Adipocyte (in vitro differentiated cells): ENCODE measurements around the gene FILIP1.

ENCODE experiments used
- DNase-seq: peaks from one replicate; pipeline ENCODE4 v3.0.0-alpha.2; 2015; ENCODE audit warnings: low read depth
- H3K27me3 ChIP-seq: replicated peaks from 2 replicates; pipeline ENCODE4 v1.7.0; 2013; ENCODE audit warnings: mild to moderate bottlenecking, low read length, moderate library complexity; ENCODE audit not compliant: control insufficient read depth, insufficient read depth
- H3K36me3 ChIP-seq: 2 replicates; pipeline ENCODE4 v1.7.0; 2013; ENCODE audit warnings: low read length, mild to moderate bottlenecking, moderate library complexity; ENCODE audit not compliant: control insufficient read depth, insufficient read depth, severe bottlenecking
- H3K4me1 ChIP-seq: 2 replicates; pipeline ENCODE4 v1.7.0; 2013; ENCODE audit warnings: mild to moderate bottlenecking, low read length, moderate library complexity; ENCODE audit not compliant: control insufficient read depth, insufficient read depth
- H3K4me3 ChIP-seq: 2 replicates; pipeline ENCODE4 v1.7.0; 2013; ENCODE audit warnings: mild to moderate bottlenecking, low read length, moderate library complexity
- H3K9ac ChIP-seq: 2 replicates; pipeline ENCODE4 v1.7.0; 2013; ENCODE audit warnings: mild to moderate bottlenecking, low read length, moderate library complexity
- H3K9me3 ChIP-seq: 2 replicates; pipeline ENCODE4 v1.7.0; 2013; ENCODE audit warnings: mild to moderate bottlenecking, low read length, moderate library complexity; ENCODE audit not compliant: control insufficient read depth

The FILIP1 gene

DNA sequence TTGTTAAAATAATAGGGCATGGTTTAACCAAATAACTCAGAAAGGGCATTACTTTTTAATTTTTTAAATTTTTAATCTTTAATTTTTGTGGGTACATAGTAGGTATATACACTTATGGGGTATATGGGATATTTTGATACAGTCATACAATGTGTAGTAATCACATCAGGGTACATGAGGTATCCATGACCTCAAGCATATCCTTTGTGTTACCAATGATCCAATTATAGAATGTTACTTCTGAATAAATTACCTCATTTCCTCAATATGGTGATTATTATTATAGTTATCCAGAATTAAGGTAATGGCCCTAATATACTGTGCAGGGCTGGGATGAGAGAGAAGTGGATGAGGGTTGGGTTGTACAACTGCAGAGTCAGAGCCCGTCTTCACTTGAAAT, 163.9 kb downstream of the FILIP1 start:
- no peaks in the 10 kb centered on the region for H3K27me3 ChIP-seq
- peaks cover 13% of the 10 kb centered on the region for H3K4me1 ChIP-seq
- no peak for DNase-seq
- H3K9ac ChIP-seq, result no peak overlapping the region
- H3K9me3 ChIP-seq, result no peaks in the 10 kb centered on the region
- no peak overlapping the region for H3K4me3 ChIP-seq
- H3K36me3 ChIP-seq, result no peaks in the 10 kb centered on the region

DNA sequence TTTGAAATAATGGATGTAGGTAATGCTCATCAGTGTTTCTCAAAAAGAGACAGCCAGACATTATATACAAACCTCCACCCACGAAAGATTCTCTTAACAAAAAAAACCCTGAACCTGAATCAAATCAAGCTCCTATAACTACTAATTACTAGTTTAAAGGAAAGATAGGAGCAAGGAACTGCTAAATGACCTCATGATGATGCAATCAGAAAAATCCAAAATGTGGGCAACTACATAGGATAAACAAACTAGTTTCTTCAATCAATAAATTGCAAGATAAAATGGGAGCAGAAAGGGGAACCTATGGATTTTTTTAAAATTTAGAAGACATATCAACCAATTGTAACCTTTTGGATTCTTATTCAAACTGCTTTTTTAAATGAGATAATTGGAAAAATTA, 165.8 kb downstream of the FILIP1 start:
- H3K9ac ChIP-seq, result no peak overlapping the region
- H3K9me3 ChIP-seq, result no peaks in the 10 kb centered on the region
- peaks cover 3% of the 10 kb centered on the region for H3K4me1 ChIP-seq

DNA sequence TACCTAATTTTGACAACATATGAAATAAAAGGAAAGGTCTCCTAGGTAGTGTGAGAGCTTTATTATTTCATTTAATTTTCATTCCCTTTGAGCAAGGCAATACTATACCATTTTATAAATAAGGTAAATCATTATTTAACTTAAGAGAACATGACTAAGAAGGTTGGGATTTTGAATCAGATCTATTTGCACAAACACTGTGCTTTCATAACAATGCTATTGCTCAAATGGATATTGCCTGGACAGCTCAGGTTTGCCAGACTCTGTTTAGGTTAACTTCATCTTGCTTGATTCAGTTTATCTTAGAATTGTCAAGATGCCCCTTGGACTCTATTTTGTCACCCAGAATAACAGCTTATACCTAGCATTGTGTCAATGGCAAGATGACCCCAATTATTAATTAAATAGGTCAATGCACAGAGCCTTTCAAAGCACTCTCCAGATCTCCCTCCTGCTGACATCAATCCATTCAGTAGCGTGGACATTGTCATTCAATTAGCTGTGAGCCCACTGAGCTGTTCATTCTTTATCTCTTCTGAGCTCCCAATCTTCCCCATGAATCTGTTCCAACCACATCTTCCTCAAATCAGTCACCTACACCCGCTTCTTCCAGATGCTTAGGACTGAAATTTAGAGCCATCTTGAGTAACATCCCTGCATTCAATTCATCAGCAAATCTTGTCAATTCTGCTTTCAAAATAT, 166.9 kb downstream of the FILIP1 start:
- Histone ChIP-seq H3K27me3 (no peaks in the 10 kb centered on the region), H3K36me3 (no peaks in the 10 kb centered on the region), H3K9me3 (no peaks in the 10 kb centered on the region), H3K4me3 (no peak overlapping the region), H3K4me1 (peaks cover 3% of the 10 kb centered on the region), H3K9ac (no peak overlapping the region)
- peak; percentile 42 for DNase-seq

More for the DNA sequence above, 165.8 kb downstream of the FILIP1 start:
- Histone ChIP-seq H3K4me3 (no peak overlapping the region), H3K27me3 (no peaks in the 10 kb centered on the region), H3K36me3 (no peaks in the 10 kb centered on the region)
- DNase-seq, result no peak

DNA sequence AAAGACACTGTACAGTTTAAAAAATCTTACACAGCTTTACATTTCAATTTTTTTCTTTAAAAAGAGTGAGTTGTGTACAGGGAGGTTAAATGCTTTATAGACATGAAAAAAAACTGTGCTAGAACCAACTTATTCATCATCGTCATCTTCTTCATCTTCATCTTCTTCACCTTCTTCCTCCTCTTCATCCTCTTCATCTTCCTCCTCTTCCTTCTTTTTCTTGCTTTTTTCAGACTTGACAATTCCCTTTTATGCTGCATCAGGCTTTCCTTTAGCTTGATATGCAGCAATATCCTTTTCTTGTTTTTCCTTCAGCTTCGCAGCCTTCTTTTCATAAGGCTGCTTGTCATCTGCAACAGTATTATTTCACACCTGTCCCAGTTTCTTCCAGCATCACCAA, 174.7 kb downstream of the FILIP1 start:
- Histone ChIP-seq H3K27me3 (no peaks in the 10 kb centered on the region), H3K4me3 (no peak overlapping the region)

DNA sequence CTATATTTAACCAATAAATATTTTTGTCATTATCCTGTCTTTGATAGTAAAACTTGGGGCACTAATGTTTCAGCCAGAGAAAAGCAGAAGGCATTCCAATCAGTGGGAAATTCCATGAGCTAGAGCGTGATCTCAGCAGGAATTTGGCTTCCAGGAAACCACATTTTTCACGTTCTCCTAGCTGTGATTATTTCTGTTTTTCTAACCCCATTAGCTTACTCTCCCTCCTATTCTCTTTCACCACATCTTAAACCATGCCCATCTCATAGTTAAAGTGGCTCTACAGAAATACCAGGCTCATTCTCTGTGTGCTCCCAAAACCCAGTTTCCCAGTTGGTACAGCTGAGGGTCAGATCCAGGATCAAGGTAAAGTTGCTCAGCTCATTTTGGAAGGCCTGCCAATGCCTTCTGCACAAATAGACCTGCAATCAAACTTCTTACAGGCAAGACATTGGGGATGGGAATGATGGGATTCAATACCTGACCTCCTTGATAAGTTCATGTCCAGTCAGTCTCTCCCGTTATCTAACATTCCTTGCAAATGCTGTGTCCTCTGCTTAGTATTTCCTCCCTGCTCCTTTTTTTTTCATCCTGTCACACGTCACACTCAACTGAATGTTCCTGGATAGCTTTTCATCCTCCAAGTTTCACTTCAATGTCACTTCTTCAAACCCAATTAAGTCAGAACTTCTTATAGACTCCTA, 175.9 kb downstream of the FILIP1 start:
- peak; percentile 71 for DNase-seq
- no peaks in the 10 kb centered on the region for H3K27me3 ChIP-seq

More for the DNA sequence above, 174.7 kb downstream of the FILIP1 start:
- Histone ChIP-seq H3K4me1 (peaks cover 13% of the 10 kb centered on the region), H3K9me3 (no peaks in the 10 kb centered on the region), H3K36me3 (no peaks in the 10 kb centered on the region), H3K9ac (no peak overlapping the region)
- DNase-seq, result no peak

DNA sequence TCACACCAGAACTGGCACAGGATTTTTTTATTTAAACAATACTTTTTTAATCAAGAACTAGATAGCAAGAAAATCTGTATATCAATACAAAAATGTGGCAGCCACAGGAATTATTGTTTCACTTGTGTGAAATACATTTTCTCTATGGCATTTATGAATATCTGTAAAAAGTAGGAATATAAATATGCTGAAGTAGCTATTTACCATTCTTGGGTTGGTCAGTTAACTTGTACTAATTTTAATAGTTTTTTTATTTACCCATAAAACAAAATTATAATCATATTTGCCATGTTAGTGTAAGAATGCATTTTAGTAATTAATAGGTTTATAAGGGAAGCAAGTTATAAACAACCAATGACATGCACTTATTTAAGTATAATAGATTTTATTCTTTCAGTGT, 177.6 kb downstream of the FILIP1 start:
- no peaks in the 10 kb centered on the region for H3K36me3 ChIP-seq
- DNase-seq, result no peak

More for the DNA sequence above, 175.9 kb downstream of the FILIP1 start:
- Histone ChIP-seq H3K4me3 (peak overlapping the region; percentile 22), H3K9ac (no peak overlapping the region), H3K9me3 (no peaks in the 10 kb centered on the region), H3K36me3 (no peaks in the 10 kb centered on the region), H3K4me1 (peaks cover 13% of the 10 kb centered on the region)

DNA sequence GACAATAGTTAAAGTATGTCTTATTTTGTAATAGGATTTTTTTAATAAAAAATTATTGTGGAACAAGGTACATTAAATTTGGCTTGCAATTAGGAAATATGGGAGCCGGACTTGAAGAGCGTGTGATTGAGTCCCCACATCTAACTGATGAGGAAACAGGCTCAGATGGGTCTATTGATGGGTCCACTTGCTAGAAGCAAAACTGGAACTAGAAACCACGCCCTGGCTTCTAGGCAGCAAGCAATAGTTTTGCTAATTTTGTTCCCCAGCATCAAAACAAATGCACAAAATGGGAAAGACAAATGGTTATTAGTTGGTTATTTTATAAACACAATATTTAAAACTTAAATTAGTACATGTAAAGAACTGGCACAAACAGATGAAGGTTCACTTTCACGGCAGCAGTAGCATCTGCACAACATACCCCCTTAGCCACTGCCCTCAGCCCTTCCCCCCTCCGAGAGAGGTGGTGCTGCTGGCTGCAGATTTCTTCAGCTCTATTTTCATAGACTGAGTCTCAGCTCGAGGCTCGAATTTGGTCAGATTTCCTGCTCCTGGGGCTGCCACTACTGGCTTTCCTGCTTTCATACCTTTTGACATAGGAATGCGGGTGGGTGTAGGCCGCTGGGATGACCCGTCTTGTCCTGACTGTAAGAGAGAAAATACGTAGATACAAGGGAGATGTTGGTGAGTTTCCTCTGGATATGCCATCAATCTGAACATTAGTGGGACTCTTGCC, 185.2 kb downstream of the FILIP1 start:
- no peak for DNase-seq
- no peak overlapping the region for H3K9ac ChIP-seq
- H3K4me3 ChIP-seq, result no peak overlapping the region
- H3K27me3 ChIP-seq, result no peaks in the 10 kb centered on the region
- H3K9me3 ChIP-seq, result no peaks in the 10 kb centered on the region
- no peaks in the 10 kb centered on the region for H3K36me3 ChIP-seq
- no peaks in the 10 kb centered on the region for H3K4me1 ChIP-seq

More for the DNA sequence above, 177.6 kb downstream of the FILIP1 start:
- Histone ChIP-seq H3K4me3 (no peak overlapping the region), H3K9me3 (no peaks in the 10 kb centered on the region), H3K9ac (no peak overlapping the region), H3K4me1 (peaks cover 13% of the 10 kb centered on the region), H3K27me3 (no peaks in the 10 kb centered on the region)

DNA sequence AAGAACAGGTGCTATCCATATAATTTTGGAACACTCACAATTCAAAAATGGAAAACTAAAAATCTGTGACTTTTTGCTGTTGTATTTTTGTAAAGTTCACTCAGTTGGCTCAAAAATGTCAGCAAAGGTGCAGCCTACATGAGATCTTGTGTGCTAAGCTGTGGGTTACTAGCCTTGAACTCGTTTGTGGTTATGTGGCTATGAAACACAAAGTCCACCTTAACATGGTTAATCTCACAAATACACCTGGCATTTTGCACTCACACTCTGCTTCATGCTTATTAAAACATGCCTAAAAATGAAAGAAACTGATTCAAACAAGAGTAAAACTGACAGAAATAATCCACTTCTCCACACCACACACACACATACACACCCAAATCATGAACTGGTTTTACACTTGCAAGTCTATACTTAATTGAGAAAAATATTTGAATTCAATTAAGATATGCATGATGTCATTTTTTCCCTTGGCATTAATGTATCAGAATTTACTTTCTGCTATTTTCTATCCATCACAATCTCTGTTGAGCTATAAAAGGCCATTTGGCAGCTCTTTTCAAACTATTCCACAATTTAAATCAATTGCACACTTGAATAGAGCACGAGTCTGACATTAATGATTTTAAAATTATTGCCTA, 186.1 kb downstream of the FILIP1 start:
- no peaks in the 10 kb centered on the region for H3K36me3 ChIP-seq
- no peak overlapping the region for H3K4me3 ChIP-seq
- H3K4me1 ChIP-seq, result no peaks in the 10 kb centered on the region

DNA sequence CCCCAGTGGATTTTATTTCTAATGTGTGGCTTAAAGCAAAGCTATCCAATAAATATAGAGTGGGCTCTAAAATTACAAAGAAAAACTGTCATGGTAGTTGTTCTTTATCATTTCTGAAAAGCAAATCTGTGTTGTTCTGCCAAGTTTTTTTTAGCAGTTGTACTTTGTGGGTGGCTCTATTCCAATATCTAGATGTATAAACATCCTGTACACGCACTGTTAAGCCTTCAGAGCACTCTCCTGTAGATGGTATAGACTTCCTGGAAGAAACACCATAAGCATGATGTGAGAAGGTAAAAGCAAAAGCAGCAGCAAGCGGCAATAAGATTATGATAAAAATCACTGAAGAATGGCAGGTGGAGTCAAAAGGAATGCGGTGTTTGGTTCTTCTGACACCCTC, 187.5 kb downstream of the FILIP1 start:
- DNase-seq, result no peak
- Histone ChIP-seq H3K9me3 (no peaks in the 10 kb centered on the region), H3K9ac (no peak overlapping the region), H3K4me1 (no peaks in the 10 kb centered on the region), H3K36me3 (no peaks in the 10 kb centered on the region), H3K4me3 (no peak overlapping the region), H3K27me3 (no peaks in the 10 kb centered on the region)

More for the DNA sequence above, 186.1 kb downstream of the FILIP1 start:
- no peaks in the 10 kb centered on the region for H3K27me3 ChIP-seq
- no peaks in the 10 kb centered on the region for H3K9me3 ChIP-seq
- no peak for DNase-seq
- H3K9ac ChIP-seq, result no peak overlapping the region

DNA sequence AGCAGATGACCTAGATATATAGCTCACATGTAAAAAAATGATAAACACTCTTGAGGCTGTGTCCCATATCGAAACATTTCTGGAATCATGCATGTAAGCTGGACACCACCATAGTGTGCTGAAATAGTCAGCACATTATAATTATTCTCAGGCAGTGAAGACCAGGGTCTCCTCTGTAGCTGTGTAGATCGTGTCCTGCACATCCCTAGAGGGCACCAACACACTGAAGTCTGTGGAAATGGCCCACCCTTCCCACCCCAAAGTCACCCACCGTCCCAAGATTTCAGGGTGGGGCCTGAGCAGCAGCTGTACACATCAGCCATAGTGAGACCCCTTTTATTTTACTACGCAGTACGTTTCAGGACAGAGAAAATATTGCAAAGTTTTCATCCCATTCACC, 188.0 kb downstream of the FILIP1 start:
- H3K27me3 ChIP-seq, result no peaks in the 10 kb centered on the region
- H3K4me1 ChIP-seq, result peaks cover under 1% of the 10 kb centered on the region
- H3K9ac ChIP-seq, result no peak overlapping the region
- no peaks in the 10 kb centered on the region for H3K36me3 ChIP-seq
- no peaks in the 10 kb centered on the region for H3K9me3 ChIP-seq
- DNase-seq, result no peak
- no peak overlapping the region for H3K4me3 ChIP-seq

DNA sequence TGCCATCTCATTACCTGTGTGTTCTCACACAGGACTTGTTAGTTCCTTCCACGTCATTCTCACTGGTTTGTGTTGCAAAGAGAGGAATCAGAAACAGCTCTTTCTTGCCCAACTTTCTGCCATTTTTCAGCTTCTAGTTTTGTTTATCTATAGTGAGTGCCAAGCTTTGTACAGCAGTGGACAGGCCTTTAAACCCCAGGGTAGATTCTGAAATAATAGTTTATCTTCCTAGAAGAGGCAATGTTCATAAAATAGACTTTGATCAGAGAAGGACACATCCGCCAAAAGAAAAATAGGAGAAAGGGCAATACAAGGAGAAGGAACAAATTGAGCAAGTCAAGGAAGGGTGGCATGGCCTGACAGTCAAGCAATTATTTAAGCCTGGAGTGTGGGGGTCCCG, 191.3 kb downstream of the FILIP1 start:
- H3K27me3 ChIP-seq, result no peaks in the 10 kb centered on the region
- no peaks in the 10 kb centered on the region for H3K36me3 ChIP-seq
- H3K4me1 ChIP-seq, result peaks cover 10% of the 10 kb centered on the region
- DNase-seq, result no peak
- no peaks in the 10 kb centered on the region for H3K9me3 ChIP-seq
- H3K9ac ChIP-seq, result no peak overlapping the region
- H3K4me3 ChIP-seq, result no peak overlapping the region
